ENCODE results near the gene RPN2. TPM values are rescaled to one million over a fixed set of nuclear protein-coding genes. Genes with fewer than 3 reads are reported as not detected.
A peak's percentile ranks its signal among the peaks of the same experiment; 100 is the strongest.

The RPN2 gene
- total and polyA plus RNA-seq, 2 of the 13 experiments (the other 11 are each of a cell fraction or from before 2014, with no cell fraction given), result 587 to 1,818 TPM

DNA sequence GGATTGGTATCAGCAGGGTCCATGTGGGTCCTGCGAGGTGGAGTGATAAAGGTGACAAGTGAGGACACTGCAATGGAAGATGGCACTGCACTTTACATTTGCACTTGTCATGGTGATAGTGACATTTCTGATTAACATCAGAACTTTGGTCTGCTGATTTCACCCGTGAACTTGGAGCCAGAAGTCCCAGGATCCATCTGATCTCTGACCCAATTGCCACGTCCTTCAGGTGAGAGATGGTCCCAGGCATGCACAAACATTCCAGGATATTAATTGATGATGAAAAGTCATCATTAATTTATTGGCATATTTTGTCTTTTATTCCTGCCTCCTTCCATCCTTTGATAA is 92.3 kb downstream of the RPN2 start:
- ChIA-PET CTCF (ENCODE audit: low intra/inter-chr PET ratio, low total read pairs) (interaction anchor here (3.6 to 4.8 kb wide), 2 partner anchors 113 to 263 kb away, joined by 57 to 58 read pairs; no protein-coding TSS in a partner anchor), POLR2A (interaction anchor here (0.8 to 4.2 kb wide), 11 partner anchors 13 to 262 kb away, joined by 3 to 35 read pairs (median 7); partner anchors contain the start of genes BLCAP, MANBAL and SRC)
- Histone ChIP-seq H2AFZ (ENCODE audit: low read length) (no peak overlapping the region), H3K4me2 (ENCODE audit: low read depth, low read length) (peak overlapping the region; percentile 82), H3K27ac (ENCODE audit: extremely low read length, insufficient read depth, low read length) (no peak overlapping the region), H3K9ac (ENCODE audit: insufficient read depth, low read depth, low read length) (no peak overlapping the region), H3K27me3 (ENCODE audit: control insufficient read depth in 1 of 2, insufficient read depth in 2 of 2, low read length in 2 of 2) (peaks cover 3 to 11% of the 10 kb centered on the region in 2 experiments; a peak in 4 of 5 replicates), H3K36me3 (replicated peaks in 1 of 2; ENCODE audit: control insufficient read depth in 1 of 2, insufficient read depth in 2 of 2, low read length in 2 of 2) (no peaks in the 10 kb centered on the region), H3K4me1 (ENCODE audit: insufficient read depth, low read length) (peaks cover 67% of the 10 kb centered on the region), H4K20me1 (ENCODE audit: insufficient read depth, low read length) (no peaks in the 10 kb centered on the region), H3K9me3 (ENCODE audit: low read length) (no peaks in the 10 kb centered on the region), H3K79me2 (ENCODE audit: insufficient read depth, low read length) (no peaks in the 10 kb centered on the region), H3K4me3 (replicated peaks in 1 of 3; ENCODE audit: insufficient read depth in 1 of 3, low read depth in 2 of 3, low read length in 3 of 3) (peak overlapping the region in 2 of 3 experiments; percentile 9 to 43; a peak in 3 of 6 replicates)
- intact Hi-C loops (cut with micrococcal nuclease; ENCODE audit: unreplicated experiment) (no loop called here), in situ Hi-C loops (cut with HindIII; ENCODE audit: extremely low pct_ligation_motif_present, low pct_unique_long_range_greater_than_20kb) (loop anchor here (5.0 kb wide), 2 partner anchors 116 to 256 kb away; partner anchors contain the start of gene BLCAP)
- BruUV-seq (replicated peaks), result no TSS peak
- ATAC-seq (no peak), FAIRE-seq (no peak), DNase-seq (ENCODE audit: low spot score) (no peak)
- 0% methylated on average over 3 of the region's 3 CpGs for WGBS (ENCODE audit: low lambda C conversion rate)
- TF ChIP-seq TEAD3 (CRISPR knock-in tag; optimal IDR thresholded peaks at IDR 0.05; ENCODE audit: borderline replicate concordance) (no peak), KDM3A (CRISPR knock-in tag; IDR thresholded peaks at IDR 0.05; ENCODE audit: low read depth) (no peak), GATAD2A (CRISPR knock-in tag; IDR thresholded peaks at IDR 0.05) (no peak), TBL1XR1 (IDR thresholded peaks at IDR 0.05; ENCODE audit: borderline replicate concordance, low read length, partially characterized antibody) (peak; percentile 58), ZNF567 (CRISPR knock-in tag; IDR thresholded peaks at IDR 0.05; ENCODE audit: borderline replicate concordance) (0 out of 2 replicates have a peak, but pooled peaks have one; percentile 73), HDAC1 (CRISPR knock-in tag; IDR thresholded peaks at IDR 0.05) (no peak), HMGA1 (CRISPR knock-in tag; conservative IDR thresholded peaks at IDR 0.05) (no peak), SRY (CRISPR knock-in tag; IDR thresholded peaks at IDR 0.05) (no peak), PHF20 (CRISPR knock-in tag; IDR thresholded peaks at IDR 0.05) (no peak), FLYWCH1 (CRISPR knock-in tag; IDR thresholded peaks at IDR 0.05) (no peak), ZNF326 (CRISPR knock-in tag; IDR thresholded peaks at IDR 0.05; ENCODE audit: borderline replicate concordance) (no peak), ARNT (IDR thresholded peaks at IDR 0.05) (no peak), MIER3 (CRISPR knock-in tag; IDR thresholded peaks at IDR 0.05; ENCODE audit: borderline replicate concordance) (no peak), YEATS4 (CRISPR knock-in tag; IDR thresholded peaks at IDR 0.05; ENCODE audit: borderline replicate concordance) (no peak), ZNF770 (CRISPR knock-in tag; IDR thresholded peaks at IDR 0.05) (no peak), MYNN (CRISPR knock-in tag; IDR thresholded peaks at IDR 0.05; ENCODE audit: low read depth) (no peak), HNF4A (CRISPR knock-in tag; IDR thresholded peaks at IDR 0.05) (peak; percentile 60)
- TF ChIP-seq, protein P1, sequence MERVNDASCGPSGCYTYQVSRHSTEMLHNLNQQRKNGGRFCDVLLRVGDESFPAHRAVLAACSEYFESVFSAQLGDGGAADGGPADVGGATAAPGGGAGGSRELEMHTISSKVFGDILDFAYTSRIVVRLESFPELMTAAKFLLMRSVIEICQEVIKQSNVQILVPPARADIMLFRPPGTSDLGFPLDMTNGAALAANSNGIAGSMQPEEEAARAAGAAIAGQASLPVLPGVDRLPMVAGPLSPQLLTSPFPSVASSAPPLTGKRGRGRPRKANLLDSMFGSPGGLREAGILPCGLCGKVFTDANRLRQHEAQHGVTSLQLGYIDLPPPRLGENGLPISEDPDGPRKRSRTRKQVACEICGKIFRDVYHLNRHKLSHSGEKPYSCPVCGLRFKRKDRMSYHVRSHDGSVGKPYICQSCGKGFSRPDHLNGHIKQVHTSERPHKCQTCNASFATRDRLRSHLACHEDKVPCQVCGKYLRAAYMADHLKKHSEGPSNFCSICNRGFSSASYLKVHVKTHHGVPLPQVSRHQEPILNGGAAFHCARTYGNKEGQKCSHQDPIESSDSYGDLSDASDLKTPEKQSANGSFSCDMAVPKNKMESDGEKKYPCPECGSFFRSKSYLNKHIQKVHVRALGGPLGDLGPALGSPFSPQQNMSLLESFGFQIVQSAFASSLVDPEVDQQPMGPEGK (CRISPR knock-in tag; IDR thresholded peaks at IDR 0.05), result no peak
- TF ChIP-seq, protein P2, sequence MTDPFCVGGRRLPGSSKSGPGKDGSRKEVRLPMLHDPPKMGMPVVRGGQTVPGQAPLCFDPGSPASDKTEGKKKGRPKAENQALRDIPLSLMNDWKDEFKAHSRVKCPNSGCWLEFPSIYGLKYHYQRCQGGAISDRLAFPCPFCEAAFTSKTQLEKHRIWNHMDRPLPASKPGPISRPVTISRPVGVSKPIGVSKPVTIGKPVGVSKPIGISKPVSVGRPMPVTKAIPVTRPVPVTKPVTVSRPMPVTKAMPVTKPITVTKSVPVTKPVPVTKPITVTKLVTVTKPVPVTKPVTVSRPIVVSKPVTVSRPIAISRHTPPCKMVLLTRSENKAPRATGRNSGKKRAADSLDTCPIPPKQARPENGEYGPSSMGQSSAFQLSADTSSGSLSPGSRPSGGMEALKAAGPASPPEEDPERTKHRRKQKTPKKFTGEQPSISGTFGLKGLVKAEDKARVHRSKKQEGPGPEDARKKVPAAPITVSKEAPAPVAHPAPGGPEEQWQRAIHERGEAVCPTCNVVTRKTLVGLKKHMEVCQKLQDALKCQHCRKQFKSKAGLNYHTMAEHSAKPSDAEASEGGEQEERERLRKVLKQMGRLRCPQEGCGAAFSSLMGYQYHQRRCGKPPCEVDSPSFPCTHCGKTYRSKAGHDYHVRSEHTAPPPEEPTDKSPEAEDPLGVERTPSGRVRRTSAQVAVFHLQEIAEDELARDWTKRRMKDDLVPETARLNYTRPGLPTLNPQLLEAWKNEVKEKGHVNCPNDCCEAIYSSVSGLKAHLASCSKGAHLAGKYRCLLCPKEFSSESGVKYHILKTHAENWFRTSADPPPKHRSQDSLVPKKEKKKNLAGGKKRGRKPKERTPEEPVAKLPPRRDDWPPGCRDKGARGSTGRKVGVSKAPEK (CRISPR knock-in tag; IDR thresholded peaks at IDR 0.05; ENCODE audit: borderline replicate concordance), result no peak
- TF ChIP-seq, protein P3, sequence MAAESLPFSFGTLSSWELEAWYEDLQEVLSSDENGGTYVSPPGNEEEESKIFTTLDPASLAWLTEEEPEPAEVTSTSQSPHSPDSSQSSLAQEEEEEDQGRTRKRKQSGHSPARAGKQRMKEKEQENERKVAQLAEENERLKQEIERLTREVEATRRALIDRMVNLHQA (CRISPR knock-in tag; IDR thresholded peaks at IDR 0.05), result no peak

Data from HepG2 (cell line).